ENCODE data around the gene SPNS2.

Gene SPNS2

DNA sequence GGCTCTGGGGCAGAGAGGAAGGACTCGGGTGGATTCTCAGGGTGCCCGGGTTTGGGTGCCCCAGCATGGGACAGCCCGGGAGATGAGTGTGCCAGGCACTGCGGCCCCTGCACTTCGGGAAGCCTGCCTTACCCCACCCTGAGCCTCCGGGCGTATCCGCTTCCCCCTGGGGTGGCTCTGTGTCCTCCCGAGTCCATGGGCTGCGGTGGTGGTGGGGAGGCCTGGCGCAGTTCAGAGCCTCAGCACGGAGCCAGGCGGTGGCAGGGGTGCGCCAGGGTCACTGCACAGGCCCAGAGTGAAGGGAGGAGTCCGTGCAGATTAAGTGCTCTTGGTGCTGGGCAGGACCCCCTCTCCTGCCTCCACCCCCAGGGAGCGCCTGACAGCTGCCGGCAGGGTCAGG lies 35.8 kb downstream of the SPNS2 start:
- TF ChIP-seq, protein P1, sequence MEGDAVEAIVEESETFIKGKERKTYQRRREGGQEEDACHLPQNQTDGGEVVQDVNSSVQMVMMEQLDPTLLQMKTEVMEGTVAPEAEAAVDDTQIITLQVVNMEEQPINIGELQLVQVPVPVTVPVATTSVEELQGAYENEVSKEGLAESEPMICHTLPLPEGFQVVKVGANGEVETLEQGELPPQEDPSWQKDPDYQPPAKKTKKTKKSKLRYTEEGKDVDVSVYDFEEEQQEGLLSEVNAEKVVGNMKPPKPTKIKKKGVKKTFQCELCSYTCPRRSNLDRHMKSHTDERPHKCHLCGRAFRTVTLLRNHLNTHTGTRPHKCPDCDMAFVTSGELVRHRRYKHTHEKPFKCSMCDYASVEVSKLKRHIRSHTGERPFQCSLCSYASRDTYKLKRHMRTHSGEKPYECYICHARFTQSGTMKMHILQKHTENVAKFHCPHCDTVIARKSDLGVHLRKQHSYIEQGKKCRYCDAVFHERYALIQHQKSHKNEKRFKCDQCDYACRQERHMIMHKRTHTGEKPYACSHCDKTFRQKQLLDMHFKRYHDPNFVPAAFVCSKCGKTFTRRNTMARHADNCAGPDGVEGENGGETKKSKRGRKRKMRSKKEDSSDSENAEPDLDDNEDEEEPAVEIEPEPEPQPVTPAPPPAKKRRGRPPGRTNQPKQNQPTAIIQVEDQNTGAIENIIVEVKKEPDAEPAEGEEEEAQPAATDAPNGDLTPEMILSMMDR (conservative IDR thresholded peaks at IDR 0.05) = no peak
- H3K27ac ChIP-seq = no peak overlapping the region

DNA sequence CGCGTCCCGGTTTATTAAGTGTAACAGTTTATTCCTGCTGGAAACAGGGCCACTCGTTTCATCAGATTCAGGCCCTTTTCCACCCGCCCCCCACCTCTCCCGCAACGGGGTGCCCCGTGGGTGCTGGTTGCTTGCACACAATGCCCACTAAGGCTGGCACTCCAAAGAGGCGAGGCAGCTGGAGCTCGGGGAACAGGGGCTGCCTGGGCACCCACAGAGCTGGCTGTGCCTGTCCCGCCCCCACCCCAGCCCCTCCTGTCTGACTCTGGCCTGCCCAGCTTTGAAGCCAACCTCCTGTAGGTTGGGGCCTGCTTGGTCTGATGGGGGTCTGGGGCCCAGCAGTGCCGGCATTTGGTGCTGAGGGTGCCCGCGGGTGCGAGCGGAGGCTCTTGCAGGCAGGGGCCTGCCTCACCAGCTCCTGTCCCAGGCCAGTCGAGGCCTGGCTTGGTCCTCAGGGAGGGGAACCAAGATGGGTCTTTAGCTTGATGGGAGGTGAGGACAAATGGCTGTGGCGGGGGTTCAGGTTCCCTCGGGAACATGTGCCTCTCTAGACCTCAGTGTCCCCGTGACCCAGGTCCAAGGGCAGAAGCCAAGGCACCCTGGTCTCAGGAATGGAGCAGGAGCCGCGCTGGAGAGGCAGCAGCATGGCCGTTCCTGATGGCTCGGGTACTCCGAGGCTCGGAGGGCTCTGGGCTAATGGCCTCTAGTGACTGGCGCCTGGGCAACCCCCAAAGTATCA lies 36.4 kb downstream of the SPNS2 start:
- H3K27ac ChIP-seq = no peak overlapping the region
- TF ChIP-seq, protein P1 (conservative IDR thresholded peaks at IDR 0.05) = no peak

DNA sequence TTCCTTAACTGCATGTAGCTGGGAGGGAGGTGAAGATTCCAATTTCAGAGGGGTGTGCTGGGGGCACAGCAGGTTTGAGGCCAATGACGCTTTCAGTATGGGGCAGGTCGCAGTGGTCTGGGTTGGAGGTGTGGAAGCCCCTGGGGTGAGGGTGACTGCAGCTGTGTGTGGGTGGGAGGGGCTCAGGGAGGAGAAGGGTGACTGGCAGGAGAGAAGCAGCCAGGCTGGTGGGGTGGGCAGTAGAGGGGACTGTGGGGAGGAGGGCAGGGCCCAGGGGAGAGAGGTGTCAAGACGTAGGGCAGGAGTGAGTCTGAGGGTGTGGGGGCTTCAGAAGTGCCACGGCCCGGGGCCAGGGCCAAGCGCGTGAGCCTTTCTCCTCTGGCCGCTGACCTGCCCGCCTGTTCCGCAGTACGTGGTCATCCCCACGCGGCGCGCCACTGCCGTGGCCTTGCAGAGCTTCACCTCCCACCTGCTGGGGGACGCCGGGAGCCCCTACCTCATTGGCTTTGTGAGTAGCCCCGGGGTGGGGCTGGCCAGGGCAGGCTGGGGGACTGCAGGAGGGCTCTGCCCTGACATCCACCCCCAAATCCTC lies 37.1 kb downstream of the SPNS2 start:
- TF ChIP-seq, protein P1 (conservative IDR thresholded peaks at IDR 0.05) = no peak
- no peak overlapping the region for H3K27ac ChIP-seq

DNA sequence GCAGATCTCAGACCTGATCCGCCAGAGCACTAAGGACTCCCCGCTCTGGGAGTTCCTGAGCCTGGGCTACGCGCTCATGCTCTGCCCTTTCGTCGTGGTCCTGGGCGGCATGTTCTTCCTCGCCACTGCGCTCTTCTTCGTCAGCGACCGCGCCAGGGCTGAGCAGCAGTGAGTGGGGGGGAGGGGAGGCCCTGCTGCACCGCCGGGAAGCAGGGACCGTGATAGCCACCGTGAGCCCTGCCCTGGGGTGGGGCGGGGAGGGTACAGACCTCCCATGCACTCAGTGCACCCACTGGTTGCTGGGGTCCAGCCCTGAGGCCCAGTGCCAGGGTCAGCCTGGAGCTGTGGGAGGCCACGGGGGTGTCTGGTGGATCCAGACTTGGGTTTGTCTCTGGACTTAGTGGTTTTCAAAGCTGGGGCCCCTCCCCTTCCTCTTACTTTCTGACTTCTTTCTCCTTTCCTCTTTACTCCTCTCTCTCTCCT lies 37.6 kb downstream of the SPNS2 start:
- H3K27ac ChIP-seq = no peak overlapping the region
- TF ChIP-seq, protein P1 (conservative IDR thresholded peaks at IDR 0.05) = no peak

DNA sequence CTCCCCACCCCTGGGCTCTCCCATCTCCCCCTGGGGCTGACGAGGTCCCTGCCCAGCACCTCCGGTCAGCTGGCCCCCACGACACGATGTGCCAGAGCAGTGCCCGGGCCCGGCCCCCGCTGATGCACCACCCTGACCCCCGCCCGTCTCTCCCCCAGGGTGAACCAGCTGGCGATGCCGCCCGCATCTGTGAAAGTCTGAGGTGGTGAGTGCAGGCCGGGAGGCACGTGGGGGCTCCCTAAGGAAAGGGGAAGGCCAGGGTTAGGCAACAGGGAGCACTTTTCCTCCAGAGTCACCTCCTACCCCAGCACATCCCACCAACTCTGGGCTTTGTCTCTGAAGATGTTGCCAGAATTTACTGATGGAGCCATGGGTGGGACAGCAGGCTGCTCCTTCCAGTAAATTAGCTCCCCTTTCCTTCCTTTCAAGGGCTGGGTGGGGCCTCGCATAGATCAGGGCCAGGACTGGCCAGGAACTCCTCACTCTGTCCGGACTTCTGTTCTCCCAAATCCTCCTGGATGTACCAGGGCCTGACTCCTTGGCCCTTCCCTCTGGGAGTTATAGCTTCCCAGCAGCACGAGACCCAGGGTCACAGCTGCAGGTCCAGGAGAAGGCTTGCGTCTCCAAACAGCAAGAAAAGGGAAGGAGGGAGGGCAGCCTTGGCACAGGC lies 38.2 kb downstream of the SPNS2 start:
- no peak overlapping the region for H3K27ac ChIP-seq
- TF ChIP-seq, protein P1 (conservative IDR thresholded peaks at IDR 0.05) = no peak

DNA sequence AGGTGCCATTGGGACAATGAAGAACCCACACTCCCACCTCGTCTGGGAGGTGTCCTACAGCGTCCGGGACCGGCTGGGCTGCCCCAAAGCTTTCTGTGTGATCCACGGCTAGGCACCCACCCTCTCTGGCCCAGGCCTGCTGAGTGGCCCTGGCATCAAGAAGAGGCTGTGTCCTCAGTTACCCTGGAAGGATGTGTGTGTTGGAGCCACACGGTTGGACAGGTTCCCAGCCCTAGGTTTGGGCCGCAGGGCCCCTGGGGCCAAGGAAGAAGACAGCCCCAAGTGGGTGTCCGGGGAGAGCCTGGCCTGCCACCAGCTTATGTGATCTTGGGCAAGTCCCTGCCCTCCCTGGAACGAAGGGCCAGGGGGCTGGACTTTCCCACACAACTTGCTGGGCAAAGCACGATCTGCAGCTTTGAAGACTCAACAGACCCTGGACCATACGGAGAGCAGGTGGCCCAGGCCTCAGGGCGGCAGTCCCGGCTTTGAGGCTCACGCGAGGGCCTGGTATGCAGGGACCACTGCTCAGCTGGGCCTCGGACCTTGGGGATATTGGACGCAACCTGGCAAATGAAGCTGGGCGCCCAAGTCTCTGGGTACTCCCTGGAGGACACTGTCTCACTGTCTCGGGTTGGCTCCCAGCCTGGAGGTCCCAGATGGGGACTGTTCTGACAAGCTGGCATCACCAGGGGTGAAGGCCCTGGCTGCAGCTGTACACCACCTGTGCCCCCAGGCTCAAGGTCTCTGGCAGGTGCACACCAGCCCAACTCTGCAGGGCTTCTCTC lies 39.0 kb downstream of the SPNS2 start:
- TF ChIP-seq, protein P1 (conservative IDR thresholded peaks at IDR 0.05) = no peak
- H3K27ac ChIP-seq = no peak overlapping the region

Measured in VCaP (cell line).